OCI-LY7 (cell line): ENCODE results near the gene JPH3. TPM values are rescaled to one million over a fixed set of nuclear protein-coding genes. Genes with fewer than 3 reads are reported as not detected.

Experiments
- BruUV-seq: library from RNA; stranded (reverse); fragments of 400-500 nt; replicated peaks from 2 replicates; lab custom pipeline; 2021; lab: Mats Ljungman, UMichigan
- CTCF ChIA-PET: fragments of 300-600 bp; sonication (Branson Sonifier 250); formaldehyde crosslinking; loops from one replicate; lab custom pipeline; 2022; ENCODE audit warnings: antibody characterized with exemption; ENCODE audit not compliant: unreplicated experiment; lab: Charles Lee
- POLR2A ChIA-PET: fragments of 300-600 bp; sonication (Branson Sonifier 250); formaldehyde crosslinking; loops from one replicate; lab custom pipeline; 2022; ENCODE audit warnings: antibody characterized with exemption; lab: Charles Lee
- DNase-seq: peaks from one replicate; pipeline ENCODE4 v3.0.0-alpha.2; 2015; ENCODE audit warnings: low spot score
- H2AFZ ChIP-seq: fragments of 200-600 bp; sonication (generic), shearing (Covaris generic); 2 replicates; pipeline ENCODE4 v1.6.1; 2014; ENCODE audit warnings: mild to moderate bottlenecking, antibody characterized with exemption, low read length, moderate library complexity
- H3K27ac ChIP-seq: fragments of 200-600 bp; sonication (generic); 2 replicates; pipeline ENCODE4 v1.5.1; 2014; ENCODE audit warnings: mixed run types, low read depth, mild to moderate bottlenecking, moderate library complexity, low read length, inconsistent platforms; ENCODE audit not compliant: poor library complexity, severe bottlenecking
- H3K36me3 ChIP-seq: fragments of 200-600 bp; sonication (generic); 2 replicates; pipeline ENCODE4 v1.6.1; 2014; ENCODE audit warnings: mild to moderate bottlenecking, antibody characterized with exemption, low read length, moderate library complexity, mixed read lengths; ENCODE audit not compliant: insufficient read depth
- H3K4me1 ChIP-seq: fragments of 200-600 bp; sonication (generic); 2 replicates; pipeline ENCODE4 v1.5.1; 2014; ENCODE audit warnings: mild to moderate bottlenecking, low read length; ENCODE audit not compliant: insufficient read depth, poor library complexity, severe bottlenecking
- H3K4me2 ChIP-seq: fragments of 200-600 bp; sonication (generic); 2 replicates; pipeline ENCODE4 v1.6.1; 2014; ENCODE audit warnings: mild to moderate bottlenecking, low read length
- H3K4me3 ChIP-seq: fragments of 200-600 bp; sonication (generic); 2 replicates; pipeline ENCODE4 v1.5.1; 2014; ENCODE audit warnings: mild to moderate bottlenecking, low read depth, low read length; ENCODE audit not compliant: poor library complexity, severe bottlenecking
- H3K79me2 ChIP-seq: fragments of 200-600 bp; sonication (generic); 2 replicates; pipeline ENCODE4 v1.6.1; 2016; ENCODE audit warnings: low read depth, mild to moderate bottlenecking, low read length, moderate library complexity, mixed read lengths; ENCODE audit not compliant: insufficient read depth
- H3K9me2 ChIP-seq: fragments of 200-600 bp; sonication (generic); 2 replicates; pipeline ENCODE4 v1.6.1; 2016; ENCODE audit warnings: mild to moderate bottlenecking, low read length, mixed read lengths; ENCODE audit not compliant: insufficient read depth
- H3K9me3 ChIP-seq: fragments of 200-600 bp; sonication (generic); 2 replicates; pipeline ENCODE4 v1.6.1; 2014; ENCODE audit warnings: mild to moderate bottlenecking, mixed run types, low read length, mixed read lengths
- H4K20me1 ChIP-seq: fragments of 200-600 bp; sonication (generic); 2 replicates; pipeline ENCODE4 v1.6.1; 2014; ENCODE audit warnings: mild to moderate bottlenecking, antibody characterized with exemption, low read length, moderate library complexity, mixed read lengths; ENCODE audit not compliant: insufficient read depth
- EZH2phosphoT487 ChIP-seq: fragments of 200-600 bp; sonication (generic); IDR thresholded peaks from 2 replicates; pipeline ENCODE4 v1.6.1; 2018; ENCODE audit warnings: low read depth, borderline replicate concordance, mild to moderate bottlenecking, mixed run types, antibody characterized with exemption, low read length, moderate library complexity, mixed read lengths
- intact Hi-C: fragments of 100-400 bp; cut with micrococcal nuclease; formaldehyde crosslinking; loops from one replicate; pipeline ENCODE4 v1.10.0; 2022; ENCODE audit not compliant: unreplicated experiment
- total RNA-seq, 2 experiments: library from RNA; depleted of rRNA in 1 of 2; stranded (reverse); fragments of >200 nt in 1 of 2; shearing (Covaris generic) in 1 of 2; gene quantifications; 2 replicates each; pipeline ENCODE4 v1.2.3, GENCODE V29; 2014 to 2022
- TF ChIP-seq, protein P1 (sequence below): fragments of 200-600 bp; sonication (generic); conservative IDR thresholded peaks from 2 replicates; pipeline ENCODE4 v1.5.1; 2014; ENCODE audit warnings: mild to moderate bottlenecking, antibody characterized with exemption, low read length, moderate library complexity, mixed read lengths

Gene JPH3
- total RNA-seq, 2 experiments from 2014 or later, result not detected

DNA sequence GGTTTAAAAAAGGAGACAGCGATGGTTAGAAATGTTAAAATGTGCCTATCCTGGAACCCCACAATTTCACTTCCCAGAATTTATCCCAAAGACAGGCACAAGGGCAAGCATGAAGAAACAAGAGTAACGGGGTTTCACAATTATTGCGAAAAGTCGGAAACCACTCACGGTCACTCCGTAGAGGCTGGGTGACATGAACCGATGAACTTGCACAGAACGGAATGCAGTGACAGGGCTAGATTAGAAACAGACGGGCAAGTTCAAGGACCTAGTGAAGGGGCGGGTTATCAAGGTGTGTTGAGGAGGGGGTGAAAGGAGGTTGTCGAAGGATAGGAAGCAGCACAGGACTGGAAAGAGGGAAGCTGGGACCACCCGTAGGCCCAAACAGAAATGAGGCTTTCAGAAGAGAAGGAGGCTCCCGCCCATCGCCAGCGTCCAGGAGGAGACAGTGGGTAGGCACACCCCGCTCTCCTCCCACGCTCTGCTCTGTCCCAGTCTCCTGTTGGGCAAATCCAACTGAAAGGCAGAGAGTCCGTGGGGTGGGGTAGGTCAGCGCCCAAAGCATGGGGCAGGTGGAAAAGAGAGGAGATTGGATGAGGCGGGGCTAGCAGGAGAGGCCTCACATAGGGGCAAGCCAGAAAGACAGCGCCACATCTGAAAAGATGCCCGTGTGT lies 47.4 kb upstream of the JPH3 start:
- no peak overlapping the region for H2AFZ ChIP-seq
- POLR2A ChIA-PET, result no interaction called here

DNA sequence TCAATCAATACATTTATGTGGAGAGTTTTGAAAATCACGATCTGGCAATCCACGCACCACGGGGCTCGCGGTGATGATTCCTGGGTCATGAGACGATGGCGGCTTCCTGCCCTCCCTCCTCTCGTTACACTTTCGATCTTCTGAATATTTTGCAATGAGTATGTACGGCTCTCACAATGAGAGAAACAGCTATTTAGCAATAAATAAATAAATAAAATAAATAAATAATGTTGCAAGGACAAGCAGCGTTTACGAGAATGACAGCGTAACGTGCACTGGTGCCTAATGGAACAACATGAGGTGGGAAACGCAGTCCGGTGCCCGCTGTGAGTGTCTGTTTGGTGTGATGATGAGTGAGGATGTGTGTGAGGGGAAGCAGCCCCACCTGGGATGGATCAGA lies 46.7 kb upstream of the JPH3 start:
- Histone ChIP-seq H3K79me2 (no peaks in the 10 kb centered on the region), H3K36me3 (no peaks in the 10 kb centered on the region), H2AFZ (no peak overlapping the region), H3K4me1 (no peaks in the 10 kb centered on the region), H3K4me3 (no peak overlapping the region), H3K9me2 (no peaks in the 10 kb centered on the region), H4K20me1 (no peaks in the 10 kb centered on the region), H3K9me3 (no peaks in the 10 kb centered on the region), H3K27ac (no peak overlapping the region), H3K4me2 (no peak overlapping the region)
- BruUV-seq, result no TSS peak
- intact Hi-C loops, result loop anchor here (10.0 kb wide), 1 partner anchor 319 kb away; no protein-coding TSS in a partner anchor
- no peak for TF ChIP-seq EZH2phosphoT487
- TF ChIP-seq, protein P1, sequence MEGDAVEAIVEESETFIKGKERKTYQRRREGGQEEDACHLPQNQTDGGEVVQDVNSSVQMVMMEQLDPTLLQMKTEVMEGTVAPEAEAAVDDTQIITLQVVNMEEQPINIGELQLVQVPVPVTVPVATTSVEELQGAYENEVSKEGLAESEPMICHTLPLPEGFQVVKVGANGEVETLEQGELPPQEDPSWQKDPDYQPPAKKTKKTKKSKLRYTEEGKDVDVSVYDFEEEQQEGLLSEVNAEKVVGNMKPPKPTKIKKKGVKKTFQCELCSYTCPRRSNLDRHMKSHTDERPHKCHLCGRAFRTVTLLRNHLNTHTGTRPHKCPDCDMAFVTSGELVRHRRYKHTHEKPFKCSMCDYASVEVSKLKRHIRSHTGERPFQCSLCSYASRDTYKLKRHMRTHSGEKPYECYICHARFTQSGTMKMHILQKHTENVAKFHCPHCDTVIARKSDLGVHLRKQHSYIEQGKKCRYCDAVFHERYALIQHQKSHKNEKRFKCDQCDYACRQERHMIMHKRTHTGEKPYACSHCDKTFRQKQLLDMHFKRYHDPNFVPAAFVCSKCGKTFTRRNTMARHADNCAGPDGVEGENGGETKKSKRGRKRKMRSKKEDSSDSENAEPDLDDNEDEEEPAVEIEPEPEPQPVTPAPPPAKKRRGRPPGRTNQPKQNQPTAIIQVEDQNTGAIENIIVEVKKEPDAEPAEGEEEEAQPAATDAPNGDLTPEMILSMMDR, result no peak
- ChIA-PET POLR2A (no interaction called here), CTCF (no interaction called here)
- DNase-seq, result no peak

More for the DNA sequence above, 47.4 kb upstream of the JPH3 start:
- intact Hi-C loops, result loop anchor here (10.0 kb wide), 1 partner anchor 320 kb away; no protein-coding TSS in a partner anchor
- H3K4me1 ChIP-seq, result no peaks in the 10 kb centered on the region
- TF ChIP-seq, protein P1, result no peak
- TF ChIP-seq EZH2phosphoT487, result no peak
- no peak overlapping the region for H3K4me2 ChIP-seq
- no peak overlapping the region for H3K27ac ChIP-seq
- no peaks in the 10 kb centered on the region for H3K9me2 ChIP-seq
- no peaks in the 10 kb centered on the region for H3K79me2 ChIP-seq
- no peaks in the 10 kb centered on the region for H3K9me3 ChIP-seq
- H4K20me1 ChIP-seq, result no peaks in the 10 kb centered on the region
- no TSS peak for BruUV-seq
- DNase-seq, result no peak
- H3K4me3 ChIP-seq, result no peak overlapping the region
- no peaks in the 10 kb centered on the region for H3K36me3 ChIP-seq
- CTCF ChIA-PET, result no interaction called here

DNA sequence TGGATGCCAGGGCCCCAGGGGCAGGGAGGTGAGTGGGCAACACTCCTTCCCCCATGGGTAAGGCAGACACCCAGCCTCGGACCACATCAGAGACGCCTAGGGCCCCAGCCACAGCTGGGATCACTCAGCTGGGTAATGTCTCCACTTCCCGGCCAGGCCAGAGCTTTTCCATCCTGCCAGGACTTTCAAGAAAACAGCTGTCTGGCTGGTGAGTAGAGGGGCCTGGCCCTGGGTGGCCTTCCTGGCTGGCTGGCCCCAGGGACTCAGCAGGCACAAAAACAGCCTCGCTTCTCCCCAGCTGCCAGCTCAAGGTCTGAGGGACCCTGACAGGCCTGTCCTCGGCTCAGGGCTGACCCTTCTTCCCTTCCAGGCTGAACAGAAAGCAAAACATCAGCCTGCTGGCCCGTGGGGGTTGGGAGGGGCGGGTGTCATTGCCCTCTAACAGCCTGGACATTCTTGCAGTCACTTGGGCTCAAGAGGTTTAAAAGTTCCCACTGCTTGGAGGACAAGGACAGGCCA lies 45.3 kb upstream of the JPH3 start:
- no TSS peak for BruUV-seq
- no peaks in the 10 kb centered on the region for H4K20me1 ChIP-seq
- no peaks in the 10 kb centered on the region for H3K4me1 ChIP-seq
- H3K9me3 ChIP-seq, result no peaks in the 10 kb centered on the region
- no peaks in the 10 kb centered on the region for H3K9me2 ChIP-seq
- DNase-seq, result no peak
- ChIA-PET CTCF (no interaction called here), POLR2A (no interaction called here)
- H3K27ac ChIP-seq, result no peak overlapping the region
- intact Hi-C loops, result loop anchor here (10.0 kb wide), 1 partner anchor 318 kb away; no protein-coding TSS in a partner anchor
- H2AFZ ChIP-seq, result no peak overlapping the region
- no peak overlapping the region for H3K4me2 ChIP-seq
- H3K4me3 ChIP-seq, result no peak overlapping the region
- no peaks in the 10 kb centered on the region for H3K79me2 ChIP-seq
- TF ChIP-seq EZH2phosphoT487, result no peak
- TF ChIP-seq, protein P1, result no peak
- no peaks in the 10 kb centered on the region for H3K36me3 ChIP-seq
